ENCODE results near the gene LPP.

Gene LPP

DNA sequence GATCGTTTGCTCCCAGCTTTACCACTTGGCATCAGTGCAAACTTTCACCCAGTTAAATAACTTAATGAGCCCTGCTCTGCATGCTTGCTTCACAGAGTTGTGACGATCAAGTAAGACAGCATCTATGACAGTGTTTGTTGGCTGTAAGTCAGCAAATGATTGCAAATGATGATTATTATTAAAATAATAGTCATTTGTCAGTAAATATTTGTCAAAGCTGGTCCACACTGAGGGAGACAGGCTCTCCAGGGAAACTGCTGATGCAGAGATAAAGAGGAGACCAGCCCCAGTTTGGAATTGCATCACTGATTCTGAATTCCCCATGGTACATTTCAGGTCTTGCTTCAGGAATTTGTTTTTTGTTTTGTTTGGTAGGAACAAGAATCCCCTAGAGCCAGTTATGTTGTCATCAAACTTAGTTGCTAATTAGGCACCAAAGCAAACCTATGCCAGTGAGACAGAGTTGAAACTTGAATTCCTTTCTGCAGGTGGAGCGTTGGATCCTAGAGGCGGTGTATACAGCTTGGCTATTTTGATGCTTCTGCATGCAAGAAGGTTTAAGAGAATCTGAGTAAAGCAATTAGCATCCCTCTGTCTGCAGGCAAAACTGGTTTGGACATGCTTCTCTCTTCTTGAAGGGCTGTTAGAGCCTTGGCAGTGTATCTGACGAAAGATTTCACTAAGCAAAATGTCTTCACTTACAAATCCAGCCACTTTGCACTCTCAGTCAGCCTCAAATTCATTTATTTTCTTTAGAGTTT lies 679.2 kb downstream of the LPP start:
- no peak for DNase-seq (ENCODE audit: low read depth)

DNA sequence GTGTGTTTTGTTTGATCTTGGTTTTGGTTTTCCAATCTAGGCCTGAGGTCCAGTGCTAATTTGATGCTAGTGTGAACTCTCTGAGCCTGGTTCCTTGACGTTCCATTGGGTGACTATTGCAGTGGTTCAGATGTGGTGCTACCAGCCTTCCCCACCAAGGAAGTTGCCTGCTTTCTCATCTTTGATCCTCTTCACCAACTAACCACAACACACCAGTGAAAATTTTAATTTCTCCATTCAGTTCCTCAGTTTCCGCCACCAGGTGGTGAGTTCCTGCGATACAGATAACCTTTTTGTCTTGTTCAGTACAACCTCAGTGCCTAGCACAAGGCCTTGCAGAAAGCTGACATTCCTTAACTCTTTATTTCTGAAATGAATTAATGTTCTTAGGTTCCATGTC lies 680.4 kb downstream of the LPP start:
- DNase-seq (ENCODE audit: low read depth) = no peak

DNA sequence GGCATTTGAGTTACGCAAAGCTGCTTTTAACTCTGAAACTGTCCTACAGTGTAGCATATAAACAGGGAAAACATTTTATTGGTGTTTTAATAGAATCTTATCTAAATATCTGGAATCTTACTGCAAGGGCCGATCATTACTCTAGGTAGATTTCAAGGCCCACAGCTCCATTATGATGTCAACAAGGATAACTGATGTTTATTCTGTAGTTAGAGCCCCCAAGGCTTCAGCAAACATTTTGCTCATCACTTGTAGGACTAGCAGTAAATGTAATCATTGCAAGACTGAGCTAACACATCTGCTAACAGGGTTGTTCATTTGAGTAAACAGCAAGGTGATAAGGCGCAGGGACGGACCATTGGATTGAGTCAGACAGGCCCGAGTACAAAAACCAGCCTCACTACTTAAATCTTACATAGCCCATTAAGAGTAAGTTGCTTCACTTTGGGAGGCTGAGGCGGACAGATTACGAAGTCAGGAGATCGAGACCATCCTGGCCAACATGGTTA lies 685.3 kb downstream of the LPP start:
- no peak for DNase-seq (ENCODE audit: low read depth)

DNA sequence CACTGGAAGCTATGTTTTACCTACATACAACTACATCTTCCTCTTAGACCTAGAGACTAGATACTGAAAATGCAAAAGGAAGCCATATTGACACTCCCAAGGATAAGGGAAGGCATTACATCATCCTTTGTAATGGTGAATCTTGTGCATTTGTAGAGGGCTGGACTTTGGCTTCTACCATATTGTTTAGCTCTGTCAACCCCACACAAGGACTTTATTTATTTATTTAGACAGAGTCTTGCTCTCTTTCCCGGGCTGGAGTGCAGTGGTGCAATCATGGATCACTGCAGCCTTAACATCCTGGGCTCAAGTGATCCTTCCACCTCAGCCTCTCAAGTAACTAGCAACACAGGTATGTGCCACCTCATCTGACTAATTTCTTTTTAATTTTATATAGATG lies 686.3 kb downstream of the LPP start:
- no peak for DNase-seq (ENCODE audit: low read depth)

GRCh38 chr3:188841906-188842305 lies 687.9 kb downstream of the LPP start:
- no peak for DNase-seq (ENCODE audit: low read depth)

DNA sequence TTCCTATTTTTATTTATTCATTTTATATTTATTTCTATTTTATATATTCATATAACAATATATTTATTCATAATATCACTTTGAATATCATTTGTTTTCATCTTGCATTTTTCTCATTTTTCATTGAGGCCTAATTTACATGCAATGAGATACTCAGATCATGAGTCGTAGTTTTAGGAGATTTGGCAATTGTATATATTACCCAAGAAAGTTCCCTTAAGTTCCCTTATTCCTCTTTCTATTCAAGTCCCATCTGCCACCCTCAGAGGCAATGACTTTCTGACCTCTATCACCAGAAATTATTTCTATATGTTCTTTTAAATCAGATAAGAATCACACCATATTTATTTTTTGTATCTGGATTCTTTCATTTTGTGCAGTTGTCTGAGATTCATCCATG lies 688.7 kb downstream of the LPP start:
- no peak for DNase-seq (ENCODE audit: low read depth)

GRCh38 chr3:188844096-188844495 lies 690.1 kb downstream of the LPP start:
- DNase-seq (ENCODE audit: low read depth) = no peak

DNA sequence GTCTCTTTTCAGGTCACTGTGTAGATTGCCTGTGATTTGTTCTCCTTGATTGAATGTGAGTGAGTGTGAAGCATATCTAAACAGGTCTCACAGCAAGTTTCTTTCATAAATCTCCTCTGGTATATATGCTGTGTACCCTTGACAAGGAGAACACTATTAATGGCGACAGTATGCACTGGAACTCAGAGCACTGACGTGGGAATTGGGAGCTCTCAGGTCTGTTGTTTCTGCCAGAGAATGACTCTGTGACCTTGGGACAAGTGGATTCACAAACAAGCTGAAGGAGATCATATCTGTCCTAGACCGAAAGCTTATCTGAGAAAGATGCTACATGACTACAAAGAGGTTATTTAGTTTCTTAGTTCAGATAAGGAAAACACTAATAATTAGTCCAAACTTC lies 691.6 kb downstream of the LPP start:
- DNase-seq (ENCODE audit: low read depth) = no peak

DNA sequence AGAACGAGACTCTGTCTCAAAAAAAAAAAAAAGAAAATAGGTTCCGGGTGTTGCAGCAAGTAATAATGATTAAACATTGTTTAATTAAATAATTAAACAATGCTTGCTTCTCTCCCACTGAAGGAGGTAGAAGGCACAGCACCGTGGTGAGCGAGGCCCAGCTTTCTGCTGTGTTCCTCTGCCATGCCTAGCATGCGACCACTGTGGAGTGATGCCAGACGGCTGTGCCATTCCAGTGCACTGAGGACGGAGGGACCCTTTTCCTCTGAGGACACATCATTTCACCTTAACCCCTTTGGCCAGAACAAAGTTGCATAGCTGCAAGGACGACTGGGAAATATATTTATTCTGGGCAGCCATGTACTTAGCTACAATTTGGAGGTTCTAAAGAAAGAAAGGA lies 695.0 kb downstream of the LPP start:
- DNase-seq (ENCODE audit: low read depth) = no peak

DNA sequence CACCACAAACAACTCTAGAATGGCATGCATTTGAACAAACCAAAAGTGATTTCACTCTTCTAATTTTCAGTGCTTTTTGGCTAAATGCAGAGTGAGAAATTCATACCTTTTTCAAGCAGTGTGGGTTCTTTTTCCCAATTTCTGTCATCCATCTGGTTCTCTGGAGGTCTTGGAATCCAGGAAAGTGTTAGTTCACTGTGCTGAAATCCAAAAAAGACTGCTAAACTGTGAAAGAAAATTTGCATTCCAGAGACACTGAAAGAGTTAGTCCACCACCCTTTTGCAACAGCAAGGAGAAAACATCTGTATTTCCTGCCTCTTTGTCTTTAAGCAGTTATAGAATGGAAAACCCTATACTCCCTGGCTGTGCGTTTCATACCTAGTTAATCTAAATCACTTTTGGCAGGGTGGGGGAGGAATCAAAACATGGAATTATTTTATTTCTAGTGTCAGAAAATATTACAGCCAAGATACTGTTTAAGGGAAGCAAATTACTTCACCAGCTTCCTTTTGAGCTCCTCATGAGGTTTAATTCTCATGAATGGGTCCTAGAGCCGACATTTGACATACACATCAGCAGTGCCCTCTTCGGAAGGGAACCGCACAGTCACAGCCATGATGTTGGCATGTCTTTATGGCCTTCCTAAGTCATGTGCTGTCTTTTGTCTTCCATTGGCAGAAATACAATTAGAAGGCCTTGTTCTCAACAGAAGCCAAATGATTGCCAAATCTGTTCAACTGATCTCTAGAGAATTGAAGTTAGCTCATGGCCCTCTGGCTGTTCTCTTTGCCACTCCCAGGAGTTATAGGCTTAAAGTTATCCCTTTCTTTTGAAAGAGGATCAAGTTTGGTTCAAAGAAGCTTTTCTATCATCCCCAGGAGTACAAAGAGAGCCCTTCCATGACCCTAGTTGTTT lies 700.2 kb downstream of the LPP start:
- DNase-seq (ENCODE audit: low read depth) = peak; percentile 66

- no peak for DNase-seq (ENCODE audit: low read depth)
Measured at GRCh38 chr3:188854772-188855149, 700.8 kb downstream of the LPP start.

GRCh38 chr3:188855675-188856074 lies 701.7 kb downstream of the LPP start:
- DNase-seq (ENCODE audit: low read depth) = no peak

GRCh38 chr3:188860147-188860546 lies 706.2 kb downstream of the LPP start:
- DNase-seq (ENCODE audit: low read depth) = no peak

- DNase-seq (ENCODE audit: low read depth) = no peak
Measured at GRCh38 chr3:188861842-188862744, 708.1 kb downstream of the LPP start.

DNA sequence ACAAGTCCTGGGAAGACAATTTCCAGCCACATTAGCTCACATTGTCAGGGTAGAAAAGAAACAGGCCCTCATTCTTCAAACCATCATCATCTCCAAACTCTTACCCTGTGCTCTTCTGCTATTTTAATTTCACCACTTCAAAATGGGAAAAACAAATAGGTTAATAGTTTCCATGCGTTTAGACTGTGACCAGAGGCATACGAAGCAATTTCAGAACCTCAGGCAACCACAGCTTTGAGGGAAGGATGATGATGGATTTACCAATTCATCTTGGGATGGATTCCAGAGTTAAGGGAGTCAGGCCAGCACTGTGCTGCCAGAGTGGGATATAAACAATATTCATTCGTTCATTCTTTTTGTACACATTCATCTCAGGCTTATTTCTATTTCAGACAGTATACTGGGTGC lies 710.0 kb downstream of the LPP start:
- peak; percentile 93 for DNase-seq (ENCODE audit: low read depth)

- DNase-seq (ENCODE audit: low read depth) = no peak
Measured at GRCh38 chr3:188867691-188868265, 713.8 kb downstream of the LPP start.

DNA sequence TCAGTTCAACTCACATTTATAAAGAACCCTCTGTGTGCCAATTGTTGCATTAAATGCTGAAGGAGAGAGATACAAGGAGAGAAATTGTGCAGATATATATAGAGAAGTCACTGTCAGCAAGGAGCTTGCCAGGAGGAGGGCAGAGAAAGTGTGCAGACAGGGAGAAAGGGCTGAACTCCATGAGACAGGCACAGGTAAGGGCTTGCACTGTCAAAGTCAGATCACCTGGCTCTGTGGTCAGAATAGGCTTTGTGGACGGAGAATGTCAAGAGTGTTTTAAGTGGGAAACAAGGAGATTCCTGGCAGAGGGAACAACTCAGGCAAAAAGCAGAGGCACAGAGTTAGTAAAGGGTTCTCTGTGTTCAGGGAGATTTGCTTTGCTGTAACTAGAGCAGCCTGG lies 714.8 kb downstream of the LPP start:
- DNase-seq (ENCODE audit: low read depth) = no peak

DNA sequence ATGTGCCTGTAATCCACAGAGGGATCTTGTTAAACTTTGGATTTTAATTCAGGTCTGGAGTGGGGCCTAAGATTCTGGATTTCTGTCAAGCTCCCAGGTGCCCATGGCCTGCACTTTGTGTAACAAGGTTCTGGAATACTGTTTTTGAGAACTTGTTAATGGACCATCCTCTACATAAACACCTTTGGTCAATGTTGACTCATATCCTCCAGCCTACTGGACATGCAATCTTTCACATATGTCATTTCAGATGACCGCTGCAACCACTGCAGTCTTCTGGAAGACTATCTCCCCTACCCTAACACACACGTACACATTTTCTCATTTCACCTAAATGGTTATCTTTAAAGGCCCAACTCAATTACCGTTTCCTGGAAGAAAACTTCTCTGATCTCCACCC lies 715.7 kb downstream of the LPP start:
- no peak for DNase-seq (ENCODE audit: low read depth)

GRCh38 chr3:188870431-188870830 lies 716.5 kb downstream of the LPP start:
- DNase-seq (ENCODE audit: low read depth) = no peak

GRCh38 chr3:188874576-188874975 lies 720.6 kb downstream of the LPP start:
- DNase-seq (ENCODE audit: low read depth) = no peak

GRCh38 chr3:188875413-188875812 lies 721.5 kb downstream of the LPP start:
- DNase-seq (ENCODE audit: low read depth) = no peak

- no peak for DNase-seq (ENCODE audit: low read depth)
Measured at GRCh38 chr3:188876370-188876769, 722.4 kb downstream of the LPP start.

All from GM04503 (cell line).